Loucy (cell line): ENCODE measurements around the gene ELF3.

Experiments used
- H2AFZ ChIP-seq: fragments of 200-600 bp; sonication (generic); 2 replicates; pipeline ENCODE4 v1.6.0; 2016; ENCODE audit warnings: antibody characterized with exemption, mild to moderate bottlenecking, low read length, moderate library complexity
- H3F3A ChIP-seq: fragments of 200-600 bp; 2 replicates; pipeline ENCODE4 v1.6.0; 2016; ENCODE audit warnings: antibody characterized with exemption, low read depth, mild to moderate bottlenecking
- H3K27me3 ChIP-seq: fragments of 200-600 bp; sonication (generic); 2 replicates; pipeline ENCODE4 v1.6.1; 2014; ENCODE audit warnings: low read length, mild to moderate bottlenecking; ENCODE audit not compliant: insufficient read depth, poor library complexity, severe bottlenecking
- H3K36me3 ChIP-seq: fragments of 200-600 bp; sonication (generic); 2 replicates; pipeline ENCODE4 v1.6.1; 2016; ENCODE audit warnings: low read length; ENCODE audit not compliant: insufficient read depth
- H3K4me1 ChIP-seq: fragments of 200-600 bp; sonication (generic); 2 replicates; pipeline ENCODE4 v1.5.1; 2014; ENCODE audit warnings: low read length, mild to moderate bottlenecking; ENCODE audit not compliant: insufficient read depth, poor library complexity, severe bottlenecking
- H3K4me2 ChIP-seq: fragments of 200-600 bp; sonication (generic); 2 replicates; pipeline ENCODE4 v1.6.0; 2014; ENCODE audit warnings: antibody characterized with exemption, low read length, low read depth, mild to moderate bottlenecking; ENCODE audit not compliant: poor library complexity, severe bottlenecking
- H3K4me3 ChIP-seq: fragments of 200-600 bp; sonication (generic); 2 replicates; pipeline ENCODE4 v1.5.1; 2014; ENCODE audit warnings: low read length, mild to moderate bottlenecking, mixed read lengths; ENCODE audit not compliant: poor library complexity, severe bottlenecking
- H3K79me2 ChIP-seq: fragments of 200-600 bp; sonication (generic); 2 replicates; pipeline ENCODE4 v1.6.1; 2014; ENCODE audit warnings: low read length; ENCODE audit not compliant: insufficient read depth
- H3K9ac ChIP-seq: fragments of 200-600 bp; sonication (generic); 2 replicates; pipeline ENCODE4 v1.6.0; 2014; ENCODE audit warnings: mild to moderate bottlenecking, low read depth, low read length, moderate library complexity; ENCODE audit not compliant: poor library complexity, severe bottlenecking
- H3K9me2 ChIP-seq: fragments of 200-600 bp; sonication (generic); replicated peaks from 2 replicates; pipeline ENCODE4 v1.6.1; 2016; ENCODE audit warnings: low read depth, low read length, mixed read lengths
- H3K9me3 ChIP-seq: fragments of 200-600 bp; sonication (generic); 2 replicates; pipeline ENCODE4 v1.6.1; 2014; ENCODE audit warnings: mild to moderate bottlenecking, antibody characterized with exemption, low read length, low read depth; ENCODE audit not compliant: insufficient read depth
- H4K20me1 ChIP-seq: fragments of 200-600 bp; sonication (generic); 2 replicates; pipeline ENCODE4 v1.6.0; 2014; ENCODE audit warnings: antibody characterized with exemption, low read length, mild to moderate bottlenecking; ENCODE audit not compliant: insufficient read depth, poor library complexity, severe bottlenecking
- CTCF ChIP-seq: fragments of 200-600 bp; sonication (generic); conservative IDR thresholded peaks from 2 replicates; pipeline ENCODE4 v1.5.1; 2014; ENCODE audit warnings: mild to moderate bottlenecking, antibody characterized with exemption, low read length
- EZH2phosphoT487 ChIP-seq: fragments of 200-600 bp; IDR thresholded peaks from 2 replicates; pipeline ENCODE4 v1.6.1; 2018; ENCODE audit warnings: antibody characterized with exemption, mild to moderate bottlenecking, moderate library complexity, borderline replicate concordance

ELF3 gene

DNA sequence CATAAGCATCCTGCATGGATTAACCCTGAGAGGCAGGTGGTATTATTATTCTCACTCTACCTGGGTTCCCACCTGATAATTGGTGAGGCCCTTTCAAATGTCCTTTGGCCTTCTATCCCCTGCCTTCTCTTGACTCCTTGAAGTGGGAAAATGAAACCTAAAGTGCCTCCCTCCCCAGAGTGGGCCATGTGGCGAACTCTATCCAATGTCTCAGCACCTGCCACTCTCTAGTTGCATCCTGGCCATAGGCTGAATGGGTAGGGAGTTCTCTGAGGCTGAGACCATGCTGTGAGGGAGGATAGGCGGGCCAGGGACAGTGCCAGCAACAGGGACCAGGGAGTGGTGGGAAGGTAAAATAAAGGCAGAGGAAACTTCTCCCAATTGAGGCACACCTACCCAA, 35.3 kb downstream of the ELF3 start:
- H3K79me2 ChIP-seq, result no peaks in the 10 kb centered on the region
- no peaks in the 10 kb centered on the region for H4K20me1 ChIP-seq
- TF ChIP-seq CTCF (no peak), EZH2phosphoT487 (no peak)
- no peaks in the 10 kb centered on the region for H3K9me2 ChIP-seq
- H3K9ac ChIP-seq, result no peak overlapping the region
- no peak overlapping the region for H2AFZ ChIP-seq
- no peaks in the 10 kb centered on the region for H3K27me3 ChIP-seq
- no peaks in the 10 kb centered on the region for H3K36me3 ChIP-seq
- H3K4me3 ChIP-seq, result no peak overlapping the region
- no peak overlapping the region for H3K4me2 ChIP-seq
- H3F3A ChIP-seq, result no peaks in the 10 kb centered on the region
- H3K4me1 ChIP-seq, result peaks cover 8% of the 10 kb centered on the region
- H3K9me3 ChIP-seq, result no peaks in the 10 kb centered on the region

GRCh38 chr1:202046227-202046626, 35.8 kb downstream of the ELF3 start:
- Histone ChIP-seq H3K36me3 (no peaks in the 10 kb centered on the region), H3F3A (no peaks in the 10 kb centered on the region), H3K9me2 (no peaks in the 10 kb centered on the region), H3K4me3 (no peak overlapping the region), H3K9me3 (no peaks in the 10 kb centered on the region), H2AFZ (no peak overlapping the region), H3K27me3 (no peaks in the 10 kb centered on the region), H3K79me2 (no peaks in the 10 kb centered on the region), H4K20me1 (no peaks in the 10 kb centered on the region), H3K9ac (no peak overlapping the region), H3K4me1 (peaks cover 8% of the 10 kb centered on the region), H3K4me2 (no peak overlapping the region)
- TF ChIP-seq EZH2phosphoT487, result no peak
- no peak for TF ChIP-seq CTCF

DNA sequence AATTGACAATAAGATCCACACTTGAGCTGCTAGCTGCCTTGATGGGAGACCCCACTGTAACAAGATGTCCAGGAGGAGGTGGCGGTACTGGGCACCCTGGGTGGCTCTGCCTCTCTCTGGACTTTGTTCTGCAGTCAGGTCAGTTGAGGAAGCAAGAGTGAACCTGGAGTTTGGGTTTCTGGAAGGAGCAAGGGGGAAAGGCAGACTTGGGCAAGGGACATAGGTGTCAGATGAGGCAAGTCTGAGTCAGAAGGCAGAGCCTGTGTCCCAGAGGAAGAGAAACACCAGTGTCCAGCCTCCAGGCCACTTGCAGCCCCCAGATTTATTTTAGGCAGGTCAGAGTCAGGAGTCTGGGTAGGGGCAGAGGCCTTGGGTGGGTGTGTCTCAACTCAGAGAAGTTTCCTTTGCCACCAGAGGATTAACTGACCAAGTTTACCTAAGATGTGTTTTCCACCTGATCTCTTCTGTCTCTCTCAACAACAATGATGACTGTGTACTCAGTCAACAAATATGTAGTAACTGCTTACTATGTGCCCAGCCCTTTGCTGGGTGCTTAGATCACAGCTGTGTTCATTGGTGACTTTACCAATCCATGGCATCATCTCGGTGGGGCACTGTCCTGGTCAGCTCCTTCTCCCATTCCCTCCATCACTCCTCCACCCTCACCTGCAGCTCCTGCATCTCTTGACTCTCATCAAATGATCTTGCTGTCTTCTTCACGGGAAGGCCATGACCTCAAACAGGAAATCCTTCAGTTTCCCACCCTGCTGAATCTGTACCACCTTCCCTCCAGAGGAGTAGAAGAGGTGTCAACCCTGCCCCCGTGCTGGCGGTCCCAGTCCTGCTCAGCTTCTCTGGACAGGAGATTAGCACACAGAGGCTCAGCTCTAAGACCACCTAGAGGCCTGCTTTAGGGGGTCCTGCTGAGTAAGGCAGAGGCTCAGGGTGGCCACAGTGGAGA, 36.6 kb downstream of the ELF3 start:
- H3F3A ChIP-seq, result no peaks in the 10 kb centered on the region
- H3K79me2 ChIP-seq, result no peaks in the 10 kb centered on the region
- H3K9me3 ChIP-seq, result no peaks in the 10 kb centered on the region
- H4K20me1 ChIP-seq, result no peaks in the 10 kb centered on the region
- no peak for TF ChIP-seq CTCF
- TF ChIP-seq EZH2phosphoT487, result no peak
- no peaks in the 10 kb centered on the region for H3K27me3 ChIP-seq
- H3K9ac ChIP-seq, result no peak overlapping the region
- H3K9me2 ChIP-seq, result no peaks in the 10 kb centered on the region
- H3K4me1 ChIP-seq, result peaks cover 8% of the 10 kb centered on the region
- no peak overlapping the region for H3K4me3 ChIP-seq
- no peaks in the 10 kb centered on the region for H3K36me3 ChIP-seq
- no peak overlapping the region for H2AFZ ChIP-seq
- H3K4me2 ChIP-seq, result no peak overlapping the region
